Stimulated activated CD8-positive, alpha-beta memory T cell treated with anti-CD3 and anti-CD28 coated beads, Interleukin-7, amount 100 ng/mL, for 48 hours (primary cell): ENCODE measurements around the gene ADPRHL1.
A peak's percentile ranks its signal among the peaks of the same experiment; 100 is the strongest.
"Not testable (repeated sequence)": the region's sequence is repeated elsewhere in the genome, so short reads cannot be mapped to it uniquely, and the experiment has no call there.

ENCODE experiments used
- DNase-seq, 2 donors: peaks; one replicate each; pipeline ENCODE4 v3.0.0-alpha.2; 2020; ENCODE audit warnings: low read depth in 1 of 2; ENCODE audit errors: extremely low read depth in 1 of 2

The ADPRHL1 gene

DNA sequence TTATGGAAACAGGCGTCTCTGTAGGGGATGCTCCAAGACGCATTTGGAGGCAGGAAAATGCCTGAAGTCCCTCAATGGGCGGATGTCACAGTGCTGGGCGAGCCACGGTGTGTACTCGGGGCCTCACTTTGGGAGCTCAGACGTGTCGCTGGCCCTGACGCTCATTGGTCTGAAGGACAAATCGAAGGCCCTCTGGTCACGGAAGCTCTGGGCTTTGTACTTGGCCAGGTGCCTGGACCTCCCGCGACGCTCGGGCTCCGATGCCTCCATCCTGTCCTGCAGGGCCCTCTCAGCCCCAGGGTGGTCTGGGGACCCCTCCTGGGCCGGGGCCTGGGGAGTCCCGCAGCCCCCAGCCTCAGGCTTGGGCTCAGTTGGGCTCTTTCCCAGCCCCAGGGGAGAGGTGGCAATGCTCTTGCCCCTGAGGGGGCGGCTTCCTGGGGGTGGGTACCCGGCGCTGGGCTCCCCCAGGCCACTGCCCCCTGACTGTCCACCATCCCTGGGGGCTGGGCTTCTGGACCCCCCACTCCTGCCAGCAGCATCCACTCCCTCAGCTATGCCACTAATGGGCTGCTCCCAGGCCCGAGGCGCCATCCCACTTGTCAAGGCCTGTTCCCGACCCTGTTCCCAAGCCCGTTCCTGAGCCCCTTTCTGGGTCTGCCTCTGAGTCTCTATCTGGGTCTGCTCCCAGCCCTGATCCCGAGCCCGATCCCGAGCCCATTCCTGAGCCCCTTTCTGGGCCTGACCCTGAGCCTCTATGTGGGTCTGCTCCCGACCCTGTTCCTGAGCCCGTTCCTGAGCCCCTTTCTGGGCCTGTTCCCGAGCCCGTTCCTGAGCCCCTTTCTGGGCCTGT lies 49.8 kb downstream of the ADPRHL1 start:
- DNase-seq, result no peak

DNA sequence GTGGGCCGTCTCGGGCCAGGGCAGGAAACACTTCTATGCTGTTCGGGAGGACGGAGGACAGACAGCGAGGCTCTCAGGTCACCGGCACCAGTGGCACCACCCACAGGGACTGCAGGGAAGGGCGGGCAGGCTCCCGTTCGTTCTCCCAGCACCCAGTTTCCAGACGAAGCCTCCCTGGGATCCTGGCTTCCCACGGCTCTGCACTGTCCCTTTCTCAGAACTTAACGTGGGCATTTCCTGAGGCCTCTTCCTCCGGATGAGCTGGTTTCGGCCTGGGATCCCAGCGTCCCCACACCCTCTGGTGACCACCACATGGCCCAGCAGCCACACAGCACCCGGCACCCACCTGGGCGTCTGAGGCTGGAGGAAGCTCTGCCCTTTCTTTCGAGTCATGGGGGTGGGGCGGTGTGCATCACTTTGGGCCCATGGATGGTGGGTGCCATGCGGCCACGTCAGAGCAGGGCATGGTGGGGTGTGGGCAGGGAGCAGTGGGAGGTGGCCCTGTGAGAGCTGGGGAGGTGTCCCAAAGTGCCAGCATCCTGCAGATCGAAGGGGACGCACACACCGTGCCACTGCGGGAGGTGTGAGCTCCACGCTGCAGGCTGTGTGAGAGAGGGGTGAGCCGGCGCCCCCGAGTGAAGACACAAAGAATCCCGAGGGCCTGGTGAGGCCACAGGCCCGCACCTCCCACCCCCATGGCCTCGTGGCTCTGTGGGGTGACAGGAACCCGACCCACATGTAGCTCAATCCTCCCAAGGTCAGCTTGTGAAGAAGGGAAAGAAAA lies 50.6 kb downstream of the ADPRHL1 start:
- no peak for DNase-seq

DNA sequence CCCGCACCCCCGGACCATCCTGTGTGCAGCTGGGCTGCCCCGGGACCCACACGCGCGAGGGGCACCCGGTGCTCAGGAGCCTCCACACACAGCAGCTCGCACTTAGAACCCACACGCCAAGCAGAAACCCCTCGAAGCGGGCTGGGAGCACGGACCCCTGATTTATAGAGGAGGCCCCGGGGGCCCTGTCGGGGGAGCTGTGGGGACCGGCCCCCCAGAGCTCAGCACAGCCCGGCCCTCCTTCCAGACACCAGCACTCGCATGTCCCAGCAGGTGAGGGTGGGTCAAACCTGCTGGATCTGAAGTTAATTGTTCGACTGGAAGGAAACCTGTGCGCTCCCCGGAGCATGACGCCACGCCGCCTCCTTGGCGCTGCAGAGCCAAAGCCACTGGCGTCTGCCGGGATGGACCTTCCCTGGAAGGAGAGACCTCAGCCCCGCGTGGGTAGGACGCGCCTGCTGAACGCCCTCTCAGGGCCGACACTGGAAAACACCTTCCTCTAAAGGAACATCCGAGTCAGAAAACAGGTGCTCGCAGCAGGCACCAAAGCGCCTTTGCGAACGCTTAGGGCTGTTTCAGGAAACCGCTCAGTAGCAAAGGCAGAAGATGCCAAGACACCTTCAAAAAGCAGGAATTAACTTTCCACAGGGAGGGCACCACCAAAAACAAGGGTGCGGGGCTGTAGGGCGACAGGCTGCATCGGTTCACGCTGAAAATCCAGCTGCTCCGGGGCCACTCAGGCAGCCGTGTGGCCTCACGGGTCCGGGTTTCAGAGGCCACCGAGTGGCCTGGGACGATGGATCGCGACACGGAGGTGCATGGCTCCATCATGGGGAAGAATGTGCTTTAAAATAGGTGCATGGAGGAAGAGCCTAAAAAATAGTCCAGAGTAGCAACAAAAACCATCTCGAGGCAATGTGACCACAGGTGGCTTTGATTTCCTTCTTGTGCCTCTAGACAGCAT lies 51.6 kb downstream of the ADPRHL1 start:
- DNase-seq, result no peak

DNA sequence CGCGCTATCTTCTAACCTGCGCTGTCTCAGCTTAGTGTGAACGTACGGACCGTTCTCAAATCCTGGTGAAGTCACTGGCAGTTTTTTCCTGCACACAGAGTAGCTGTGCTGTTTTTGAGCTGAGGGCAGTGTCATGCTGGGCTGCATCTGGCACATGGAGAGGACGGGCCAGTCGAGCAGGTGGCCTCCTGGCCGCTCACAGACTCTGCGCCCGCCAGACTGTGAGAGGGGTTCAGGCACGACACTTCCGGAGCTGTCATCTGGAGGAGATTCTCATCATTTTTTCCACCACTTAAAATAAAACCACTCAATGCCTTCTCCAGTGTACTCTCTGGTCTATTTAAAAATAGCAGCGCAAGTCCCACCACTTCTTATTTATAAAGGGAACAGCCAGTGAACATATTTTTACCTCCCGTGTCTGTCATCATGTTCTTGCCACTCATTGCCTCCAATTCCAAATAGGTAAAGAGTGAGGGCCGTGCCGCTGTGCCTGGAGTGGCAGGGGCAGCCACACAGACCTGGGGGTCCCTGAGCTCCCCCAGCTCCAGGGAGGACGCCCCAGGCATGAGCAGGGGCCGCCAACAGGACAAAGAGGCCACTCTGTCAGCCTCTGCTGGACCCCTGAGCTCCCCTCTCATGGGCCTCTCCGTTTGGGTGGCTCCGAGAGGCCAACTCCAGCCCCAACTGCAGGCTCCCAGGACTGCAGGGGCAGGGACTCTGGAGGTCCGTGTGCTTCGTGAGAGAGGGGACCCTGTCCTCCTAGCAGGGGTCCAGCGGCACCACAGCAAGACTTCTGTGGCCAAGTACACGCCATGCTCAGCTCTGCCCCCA lies 52.5 kb downstream of the ADPRHL1 start:
- DNase-seq, result no peak

DNA sequence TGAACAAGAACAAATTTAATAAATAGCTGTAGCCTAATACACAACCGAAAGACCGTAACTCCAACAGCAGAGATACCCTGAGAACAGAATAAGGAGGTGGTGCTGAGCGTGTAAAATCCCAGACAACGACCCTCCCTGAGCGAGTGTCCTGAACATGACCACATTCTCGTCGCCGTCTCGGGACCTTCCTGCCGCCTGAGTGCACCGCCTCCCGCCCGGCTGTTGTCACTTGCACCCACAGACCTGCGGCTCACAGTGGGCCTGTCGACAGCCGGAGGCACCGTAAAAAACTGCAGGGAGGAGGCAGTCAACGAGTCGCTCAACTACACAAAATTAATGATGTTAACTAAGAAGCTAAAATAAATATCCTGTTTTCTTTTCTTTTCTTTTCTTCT lies 53.5 kb downstream of the ADPRHL1 start:
- no peak for DNase-seq

DNA sequence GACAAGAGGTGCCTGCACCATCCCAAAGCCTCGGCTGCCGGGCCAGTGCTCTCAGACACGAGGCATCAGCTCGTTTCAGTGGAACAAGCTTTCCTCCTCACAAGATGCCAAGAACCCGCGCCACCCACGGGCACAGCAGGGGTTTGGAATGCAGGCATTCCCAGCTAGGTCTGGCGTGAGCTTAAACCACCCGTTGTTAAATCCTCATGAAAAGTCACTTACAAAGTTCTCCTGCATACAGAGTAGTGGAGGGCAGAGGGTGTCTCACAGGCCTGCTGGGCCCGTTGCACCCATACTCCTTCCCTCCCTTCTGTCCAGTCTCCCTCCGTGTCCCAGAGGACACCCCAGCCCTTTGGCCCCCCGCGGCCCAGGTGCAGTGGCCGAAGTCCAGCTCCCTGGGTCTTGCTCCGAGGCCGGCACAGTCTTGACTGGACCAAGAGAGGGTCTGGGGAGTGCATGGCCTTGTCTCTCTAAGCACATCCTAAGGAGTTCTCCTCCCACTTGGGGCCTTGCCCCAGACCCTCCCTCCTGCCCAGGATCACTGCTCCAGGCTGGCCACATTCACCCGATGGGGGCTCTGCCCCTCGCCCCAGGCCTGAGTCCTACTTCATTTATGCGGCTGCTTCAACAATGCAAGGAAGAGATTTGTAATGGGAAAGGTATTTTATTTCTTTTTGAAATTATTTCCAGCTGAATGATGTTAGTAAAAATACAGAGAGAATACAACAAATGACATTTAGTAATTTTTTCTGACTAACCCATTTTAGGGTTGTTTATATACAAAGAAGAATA lies 54.1 kb downstream of the ADPRHL1 start:
- DNase-seq, result no peak

DNA sequence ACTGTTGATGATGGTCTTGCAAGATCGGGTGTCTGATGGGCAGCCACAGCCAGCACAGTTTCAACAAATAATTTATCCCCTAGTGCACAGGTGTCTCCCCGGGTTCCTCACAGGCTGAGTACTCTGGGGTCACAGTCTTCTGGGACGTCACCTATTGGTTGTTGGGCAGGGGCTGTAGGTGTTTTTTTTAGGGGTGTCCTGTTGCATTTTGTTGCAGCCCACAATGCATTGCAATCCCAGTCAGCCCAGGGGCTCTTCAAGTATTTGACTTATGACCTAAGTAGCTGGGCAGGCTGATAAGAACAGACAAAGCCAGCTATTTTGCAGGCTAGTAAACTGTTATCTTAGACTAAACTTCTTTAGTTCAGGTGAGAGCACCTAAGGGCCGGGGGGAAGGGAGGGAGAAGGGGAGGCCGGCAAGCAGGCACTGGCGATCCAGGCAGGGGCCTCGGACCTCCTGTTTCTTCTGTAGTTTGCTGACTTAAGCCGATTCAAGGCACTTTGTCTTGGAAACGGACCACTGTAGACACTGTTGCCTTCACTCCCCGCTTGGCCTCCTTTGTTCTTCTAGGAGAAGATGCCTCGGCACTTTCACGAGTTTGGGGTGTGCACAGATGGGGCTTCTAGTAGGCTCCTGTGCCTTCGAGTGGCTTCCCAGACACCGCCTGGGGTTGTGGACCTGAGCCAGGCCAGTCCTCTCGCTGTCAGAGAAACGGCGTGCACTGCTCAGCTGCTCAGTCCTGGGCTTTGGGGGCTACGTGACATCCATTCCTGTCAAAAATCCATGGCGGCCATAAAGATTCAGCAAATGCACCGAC lies 55.5 kb downstream of the ADPRHL1 start:
- no peak for DNase-seq

DNA sequence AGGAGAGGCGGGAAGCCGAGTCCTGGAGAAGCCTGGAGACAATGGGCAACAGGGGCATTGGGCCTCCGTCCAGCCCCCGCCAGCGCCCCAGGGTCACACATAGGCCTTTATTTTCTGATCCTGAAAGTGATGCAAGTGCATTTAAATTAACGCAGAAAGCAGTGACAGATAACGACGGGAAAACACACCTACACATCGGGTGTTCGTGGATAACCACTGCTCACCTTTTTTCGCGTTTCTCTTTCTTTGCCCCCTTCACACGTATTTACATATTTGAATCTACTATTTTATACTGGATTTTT lies 59.0 kb downstream of the ADPRHL1 start:
- no peak for DNase-seq

DNA sequence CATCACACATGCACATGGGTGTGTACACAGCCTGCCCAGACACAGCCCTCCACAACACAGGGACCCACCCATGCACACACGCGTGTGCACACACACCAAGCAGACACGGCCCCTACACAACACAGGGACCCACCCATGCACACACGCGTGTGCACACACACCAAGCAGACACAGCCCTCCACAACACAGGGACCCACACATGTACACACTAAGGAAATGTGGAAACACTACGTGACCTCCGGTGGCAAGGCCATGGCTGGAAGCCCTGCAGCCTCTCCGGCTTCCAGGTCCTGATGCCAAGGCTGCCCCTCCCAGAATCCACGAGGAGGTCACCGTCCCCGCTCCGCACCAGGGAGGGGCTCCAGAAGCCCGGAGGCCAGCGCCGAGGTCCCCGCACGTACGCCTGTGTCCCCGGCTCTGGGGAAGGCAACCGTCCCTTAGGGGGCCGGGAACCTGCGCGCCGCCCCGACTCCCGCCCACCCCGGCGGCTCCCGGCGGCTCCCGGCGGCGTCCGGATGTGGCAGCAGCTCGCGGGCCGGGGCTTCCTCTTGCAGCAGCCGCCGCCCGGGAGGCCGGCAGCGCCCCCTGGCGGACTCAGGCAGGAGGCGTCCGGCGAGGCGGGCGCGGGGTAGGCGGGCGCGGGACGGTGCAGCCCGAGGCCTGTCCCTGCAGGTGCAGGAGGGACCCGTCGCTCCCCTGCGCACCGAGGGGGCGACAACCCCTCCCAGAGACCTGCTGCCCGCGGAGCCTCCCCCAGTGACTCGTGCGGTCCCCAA lies 59.5 kb downstream of the ADPRHL1 start:
- peak; percentile 59 to 72 for DNase-seq

DNA sequence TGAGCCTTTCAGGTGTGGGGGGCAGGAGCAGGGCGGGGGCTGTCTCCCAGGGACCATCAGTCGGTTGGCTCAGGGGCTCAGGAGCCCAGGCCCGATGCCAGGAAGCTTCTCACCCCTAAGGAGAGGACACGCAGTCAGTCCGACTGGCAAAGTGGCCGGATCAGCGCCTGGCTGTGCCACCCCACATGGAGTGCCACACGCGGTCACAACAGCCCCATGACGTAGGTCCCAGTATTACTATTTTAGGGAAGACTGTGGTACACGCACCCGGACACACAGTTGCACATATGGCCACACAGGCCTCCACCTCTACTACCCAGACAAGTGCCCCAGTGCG lies 60.1 kb downstream of the ADPRHL1 start:
- DNase-seq, result no peak

DNA sequence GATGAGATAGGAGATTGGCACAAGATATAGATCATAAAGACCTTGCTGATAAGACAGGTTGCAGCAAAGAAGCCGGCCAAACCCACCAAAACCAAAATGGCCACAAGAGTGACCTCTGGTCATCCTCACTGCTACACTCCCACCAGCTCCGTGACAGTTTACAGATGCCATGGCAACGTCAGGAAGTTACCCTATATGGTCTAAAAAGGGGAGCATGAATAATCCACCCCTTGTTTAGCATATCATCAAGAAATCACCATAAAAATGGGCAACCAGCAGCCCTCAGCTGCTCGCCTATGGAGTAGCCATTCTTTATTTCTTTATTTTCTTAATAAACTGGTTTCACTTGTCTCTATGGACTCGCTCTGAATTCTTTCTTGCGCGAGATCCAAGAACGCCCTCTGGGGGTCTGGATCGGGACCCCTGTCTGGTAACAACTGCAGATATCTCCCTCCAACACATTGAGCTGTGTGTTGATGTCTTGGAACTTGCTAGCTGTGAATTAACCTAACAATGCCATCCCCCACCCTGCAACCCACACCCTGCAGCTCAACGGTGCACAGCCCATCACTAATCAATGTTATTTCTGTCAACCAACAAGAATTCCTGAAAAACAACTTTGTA lies 62.3 kb downstream of the ADPRHL1 start:
- no peak for DNase-seq

DNA sequence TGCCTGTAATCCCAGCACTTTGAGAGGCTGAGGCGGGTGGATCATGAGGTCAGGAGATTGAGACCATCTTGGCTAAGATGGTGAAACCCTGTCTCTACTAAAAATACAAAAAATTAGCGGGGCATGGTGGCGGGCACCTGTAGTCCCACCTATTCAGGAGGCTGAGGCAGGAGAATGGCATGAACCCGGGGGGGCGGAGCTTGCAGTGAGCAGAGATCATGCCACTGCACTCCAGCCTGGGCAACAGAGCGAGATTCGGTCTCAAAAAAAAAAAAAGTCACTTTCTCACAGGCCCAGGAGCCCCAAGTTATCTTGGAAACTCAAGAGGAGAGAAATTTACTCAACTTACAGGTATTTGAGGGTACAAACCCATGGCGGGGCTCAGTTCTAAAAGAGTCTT lies 63.7 kb downstream of the ADPRHL1 start:
- DNase-seq, result not testable (repeated sequence)

DNA sequence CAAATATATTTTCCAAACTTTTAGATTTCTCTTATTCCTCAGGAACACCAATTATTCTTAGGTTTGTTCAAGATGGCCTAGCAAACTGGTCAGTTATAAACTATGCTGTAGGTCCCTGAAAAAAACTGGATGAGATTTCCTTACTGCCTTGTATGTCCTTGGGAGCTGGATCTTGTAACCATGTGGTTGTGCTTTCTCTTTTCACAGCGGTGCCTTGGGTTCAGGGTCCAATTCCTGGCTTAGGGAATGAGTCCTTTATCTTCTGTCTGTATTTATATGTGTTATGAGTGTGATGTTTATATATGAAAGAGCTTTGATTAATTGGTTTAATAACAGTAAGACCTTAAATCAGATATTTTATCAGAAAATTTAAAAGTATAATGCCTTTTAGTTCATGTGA lies 65.9 kb downstream of the ADPRHL1 start:
- no peak for DNase-seq

DNA sequence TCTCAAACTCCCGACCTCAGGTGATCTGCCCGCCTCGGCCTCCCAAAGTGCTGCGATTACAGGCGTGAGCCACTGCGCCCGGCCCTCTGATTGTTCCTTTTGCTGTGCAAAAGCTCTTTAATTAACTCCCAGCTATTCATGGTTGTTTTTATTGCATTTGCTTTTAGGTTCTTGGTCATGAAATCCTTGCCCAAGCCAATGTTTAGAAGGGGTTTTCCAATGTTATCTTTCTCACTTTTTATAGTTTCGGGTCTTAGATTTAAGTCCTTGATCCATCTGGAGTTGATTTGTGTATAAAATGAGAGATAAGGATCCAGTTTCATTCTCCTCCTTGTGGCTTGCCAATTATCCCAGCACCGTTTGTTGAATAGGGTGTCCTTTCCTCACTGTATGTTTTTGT lies 70.2 kb downstream of the ADPRHL1 start:
- DNase-seq, result no peak

DNA sequence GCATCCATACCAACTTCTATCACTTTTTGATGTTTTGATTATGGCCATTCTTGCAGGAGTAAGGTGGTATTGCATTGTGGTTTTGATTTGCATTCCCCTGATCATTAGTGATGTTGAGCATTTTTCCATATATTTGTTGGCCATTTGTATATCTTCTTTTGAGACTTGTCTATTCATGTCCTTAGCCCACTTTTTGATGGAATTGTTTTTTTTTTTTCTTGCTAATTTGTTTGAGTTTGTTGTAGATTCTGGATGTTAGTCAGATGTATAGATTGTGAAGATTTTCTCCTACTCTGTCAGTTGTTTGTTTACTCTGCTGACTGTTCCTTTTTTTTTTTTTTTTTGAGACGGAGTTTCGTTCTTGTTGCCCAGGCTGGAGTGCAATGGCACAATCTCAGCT lies 70.7 kb downstream of the ADPRHL1 start:
- not testable (repeated sequence) for DNase-seq

DNA sequence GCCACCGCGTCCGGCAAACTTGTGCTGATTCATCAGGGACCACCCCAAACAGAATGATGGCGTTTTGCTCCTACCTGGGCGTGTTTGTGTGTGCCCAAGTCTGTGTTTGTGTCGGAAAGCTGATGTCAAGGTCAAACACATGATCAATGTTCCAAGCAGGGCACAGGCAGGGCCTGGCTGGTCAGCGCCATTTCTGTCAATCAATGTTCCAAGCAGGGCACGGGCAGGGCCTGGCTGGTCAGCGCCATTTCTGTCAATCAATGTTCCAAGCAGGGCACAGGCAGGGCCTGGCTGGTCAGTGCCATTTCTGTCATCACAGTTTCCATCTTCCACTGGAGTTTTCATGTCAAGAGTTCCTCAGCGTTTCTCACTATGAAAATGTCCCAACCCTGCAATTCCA lies 74.5 kb downstream of the ADPRHL1 start:
- no peak for DNase-seq

DNA sequence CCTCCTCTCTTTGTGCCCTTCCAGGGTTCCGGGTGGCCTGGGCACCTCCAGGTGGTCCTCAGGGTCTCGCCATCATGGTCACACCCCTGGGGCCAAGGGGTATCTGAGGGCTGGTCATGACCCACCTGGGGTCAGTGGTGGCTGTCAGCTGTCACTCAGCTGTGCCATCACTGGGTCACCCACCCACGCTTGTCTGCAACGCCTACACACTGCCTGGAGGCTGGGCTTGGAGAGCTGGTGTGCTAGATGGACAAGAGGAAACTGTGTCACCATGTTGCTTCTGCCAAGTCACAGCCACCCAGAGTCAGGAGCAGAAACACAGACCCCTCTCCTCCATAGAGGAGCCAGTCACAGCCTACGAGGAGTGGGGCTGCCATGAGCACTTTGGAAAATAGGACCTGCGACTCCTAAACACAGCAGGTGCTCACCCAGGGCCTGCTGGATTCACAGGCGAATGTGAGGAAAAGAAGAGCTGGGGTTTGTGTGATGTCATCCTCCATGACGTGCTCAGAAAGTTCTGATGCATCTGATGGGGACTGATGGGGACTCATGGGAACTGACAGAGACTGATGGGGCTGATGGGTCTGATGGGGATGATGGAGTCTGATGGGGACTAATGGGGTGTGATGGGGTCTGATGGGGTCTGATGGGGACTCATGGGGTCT lies 78.6 kb downstream of the ADPRHL1 start:
- DNase-seq, result no peak
